Measurements from ENCODE around the gene SLC2A13.

SLC2A13 gene

DNA sequence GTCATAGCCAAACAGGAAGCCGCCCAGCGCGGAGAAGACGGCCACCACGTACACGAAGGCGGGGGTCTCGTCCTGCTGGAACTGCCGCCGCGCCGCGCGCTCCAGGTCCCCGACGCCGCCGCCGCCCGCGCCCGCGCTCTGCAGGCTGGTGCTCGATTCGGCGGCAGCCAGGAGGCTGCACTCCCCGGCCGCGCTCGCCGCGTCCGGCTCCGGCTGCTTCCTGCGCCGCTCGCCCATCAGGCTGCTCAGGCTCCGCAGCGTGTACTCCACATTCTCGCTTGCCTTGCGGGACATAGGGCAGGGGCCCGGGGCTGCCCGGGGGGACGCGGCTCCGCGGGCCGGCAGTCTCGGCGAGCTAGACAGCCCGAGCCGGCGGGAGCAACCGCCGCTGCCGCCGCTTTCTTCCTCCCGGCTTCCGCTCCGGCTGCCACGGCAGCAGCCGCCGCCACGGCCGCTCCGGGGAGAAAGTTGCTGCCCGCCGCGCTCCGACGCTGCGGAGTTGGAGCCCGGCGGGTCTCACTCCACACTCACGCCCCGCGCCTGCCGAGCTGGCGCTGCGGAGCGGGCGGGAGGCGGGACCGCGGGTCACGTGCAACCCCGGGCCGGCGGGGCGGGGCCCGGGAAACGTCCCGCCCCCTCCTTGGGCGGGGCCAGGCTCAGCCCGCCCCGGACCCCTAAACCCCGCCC is at the start of gene SLC2A13:
Gene SLC2A13 (minus strand): TSS at position 567 of the 687 bp plus-strand sequence. CDS start 273 bp downstream, at position 294.
- H3K27ac ChIP-seq, result no peak within 1 kb of the TSS

DNA sequence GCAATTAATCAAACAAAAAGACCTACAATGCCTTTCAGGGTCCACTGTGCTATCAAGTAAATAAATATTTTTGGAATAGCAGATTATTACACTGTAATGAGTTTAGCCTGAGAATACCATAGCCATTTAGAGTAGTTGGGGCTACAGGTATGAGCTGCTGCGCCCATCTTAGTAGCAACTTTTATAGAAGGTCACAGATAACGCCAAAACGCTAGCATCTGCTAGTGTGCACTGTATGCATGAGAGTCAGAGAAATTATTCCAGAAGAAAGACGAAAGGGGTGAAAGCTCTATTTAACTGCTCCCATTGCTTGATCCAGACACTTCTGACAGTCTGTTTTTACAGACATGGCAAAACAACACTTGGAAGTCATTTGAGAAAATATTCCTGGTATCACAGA is 48.5 kb upstream of the SLC2A13 start:
- H3K4me3 ChIP-seq, result no peak overlapping the region
- no peak overlapping the region for H3K9ac ChIP-seq (ENCODE audit: insufficient read length)
- no peak for TF ChIP-seq FOXP2 (optimal IDR thresholded peaks at IDR 0.05; ENCODE audit: control extremely low read depth, extremely low read length, insufficient read depth)
- no peak for TF ChIP-seq POLR2AphosphoS5 (IDR thresholded peaks at IDR 0.05; ENCODE audit: borderline replicate concordance, low read depth, low read length)
- no peak for TF ChIP-seq EZH2 (IDR thresholded peaks at IDR 0.05)
- H3K36me3 ChIP-seq (ENCODE audit: insufficient read depth, low read length), result no peaks in the 10 kb centered on the region
- no peak for DNase-seq (ENCODE audit: low read depth, low spot score)
- no peak overlapping the region for H3K27ac ChIP-seq
- H3K9me3 ChIP-seq (ENCODE audit: low read depth, low read length), result no peaks in the 10 kb centered on the region

More for the DNA sequence above, at the start of gene SLC2A13:
- Histone ChIP-seq H3K4me3 (peak within 1 kb of the TSS; percentile 87), H3K36me3 (ENCODE audit: insufficient read depth, low read length) (no peaks in the 10 kb centered on the region), H3K9me3 (ENCODE audit: low read depth, low read length) (no peaks in the 10 kb centered on the region), H3K9ac (ENCODE audit: insufficient read length) (peak within 1 kb of the TSS; percentile 70)
- TF ChIP-seq POLR2AphosphoS5 (IDR thresholded peaks at IDR 0.05; ENCODE audit: borderline replicate concordance, low read depth, low read length), result peak; percentile 70; the same call in 1 of the 2 replicates
- TF ChIP-seq FOXP2 (optimal IDR thresholded peaks at IDR 0.05; ENCODE audit: control extremely low read depth, extremely low read length, insufficient read depth), result no peak
- DNase-seq (ENCODE audit: low read depth, low spot score), result no peak

DNA sequence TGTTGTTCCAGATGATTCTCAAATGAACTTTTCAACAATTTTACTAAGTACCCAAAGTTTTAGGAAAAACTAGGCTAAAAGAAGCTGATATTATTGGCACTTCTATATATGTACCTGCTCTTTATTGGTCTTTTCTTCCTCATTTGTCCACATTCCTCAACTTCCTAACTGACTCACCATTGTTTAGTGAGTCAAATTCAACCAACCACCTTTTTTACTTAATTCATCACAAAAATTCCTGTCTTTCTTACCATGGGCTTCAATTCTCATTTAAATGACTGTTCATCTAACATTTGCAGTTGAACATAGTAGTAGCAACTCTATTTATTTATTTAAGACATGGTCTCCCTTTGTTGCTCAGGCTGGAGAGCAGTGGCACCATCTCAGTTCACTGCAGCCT is 47.6 kb upstream of the SLC2A13 start:
- no peak for DNase-seq (ENCODE audit: low read depth, low spot score)

DNA sequence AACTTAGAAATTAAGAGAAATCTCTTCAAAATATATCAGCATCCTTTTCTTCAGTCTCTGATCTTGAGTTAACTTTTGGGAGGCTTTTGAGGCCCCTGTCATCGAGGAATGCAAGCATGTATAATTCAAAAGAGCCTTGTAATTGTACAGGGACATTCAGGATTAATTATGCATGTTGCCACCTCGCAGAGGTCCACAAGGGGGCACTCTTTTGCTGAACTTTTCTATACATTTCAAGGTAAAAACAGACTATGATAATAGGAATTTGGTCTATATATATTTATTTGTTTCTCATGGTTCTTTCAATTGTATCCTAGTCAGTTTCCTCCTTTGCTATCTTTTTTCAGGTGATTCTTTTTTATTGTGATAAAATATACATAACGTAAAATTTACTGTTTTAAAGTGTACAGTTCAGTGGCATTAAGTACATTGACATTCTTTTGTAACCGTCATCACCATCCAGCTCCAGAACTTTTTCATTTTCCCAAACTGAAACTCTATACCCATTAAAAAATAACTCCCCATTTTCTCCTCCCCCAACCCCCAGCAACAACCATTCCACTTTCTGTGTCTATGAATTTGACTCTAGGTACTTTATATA is 47.0 kb upstream of the SLC2A13 start:
- peak; percentile 66 for DNase-seq (ENCODE audit: low read depth, low spot score)
- no peak for TF ChIP-seq FOXP2 (optimal IDR thresholded peaks at IDR 0.05; ENCODE audit: control extremely low read depth, extremely low read length, insufficient read depth)
- no peak for TF ChIP-seq POLR2AphosphoS5 (IDR thresholded peaks at IDR 0.05; ENCODE audit: borderline replicate concordance, low read depth, low read length)
- no peak for TF ChIP-seq EZH2 (IDR thresholded peaks at IDR 0.05)

More for the DNA sequence above, 47.6 kb upstream of the SLC2A13 start:
- H3K4me3 ChIP-seq, result no peak overlapping the region
- H3K27ac ChIP-seq, result no peak overlapping the region
- no peaks in the 10 kb centered on the region for H3K9me3 ChIP-seq (ENCODE audit: low read depth, low read length)
- no peaks in the 10 kb centered on the region for H3K36me3 ChIP-seq (ENCODE audit: insufficient read depth, low read length)
- TF ChIP-seq EZH2 (IDR thresholded peaks at IDR 0.05) (no peak), FOXP2 (optimal IDR thresholded peaks at IDR 0.05; ENCODE audit: control extremely low read depth, extremely low read length, insufficient read depth) (no peak), POLR2AphosphoS5 (IDR thresholded peaks at IDR 0.05; ENCODE audit: borderline replicate concordance, low read depth, low read length) (no peak)
- no peak overlapping the region for H3K9ac ChIP-seq (ENCODE audit: insufficient read length)

DNA sequence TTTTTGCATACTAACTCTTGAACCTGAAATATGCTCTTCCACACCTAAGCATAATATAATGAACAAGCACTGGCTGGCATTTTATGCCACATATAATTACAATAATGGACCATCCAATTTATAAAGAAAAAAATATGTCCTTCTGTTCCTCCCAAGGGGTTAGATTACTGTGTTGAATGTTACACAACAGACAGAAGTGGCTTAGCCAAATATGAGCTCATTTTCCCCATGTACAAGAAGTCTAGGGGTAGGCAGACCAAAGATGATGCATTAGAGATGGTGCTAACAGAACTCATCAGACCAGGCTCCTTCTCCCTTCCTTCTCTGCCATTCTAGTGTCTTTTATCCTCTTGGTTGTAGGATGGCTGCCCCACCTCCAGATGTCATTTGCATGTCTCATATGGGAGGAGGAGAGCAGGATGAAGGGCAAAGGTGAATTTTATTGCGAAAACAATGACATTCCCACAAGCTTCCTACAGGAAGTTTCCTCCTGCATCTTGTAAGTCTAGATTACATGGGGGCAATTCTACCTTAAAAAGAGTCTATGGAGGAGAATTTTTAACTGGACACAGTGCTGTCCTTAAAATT is 43.9 kb upstream of the SLC2A13 start:
- DNase-seq (ENCODE audit: low read depth, low spot score), result no peak
- Histone ChIP-seq H3K9me3 (ENCODE audit: low read depth, low read length) (no peaks in the 10 kb centered on the region), H3K9ac (ENCODE audit: insufficient read length) (no peak overlapping the region), H3K4me3 (no peak overlapping the region), H3K36me3 (ENCODE audit: insufficient read depth, low read length) (no peaks in the 10 kb centered on the region), H3K27ac (no peak overlapping the region)
- TF ChIP-seq POLR2AphosphoS5 (IDR thresholded peaks at IDR 0.05; ENCODE audit: borderline replicate concordance, low read depth, low read length) (no peak), FOXP2 (optimal IDR thresholded peaks at IDR 0.05; ENCODE audit: control extremely low read depth, extremely low read length, insufficient read depth) (no peak), EZH2 (IDR thresholded peaks at IDR 0.05) (no peak)

More for the DNA sequence above, 47.0 kb upstream of the SLC2A13 start:
- no peak overlapping the region for H3K27ac ChIP-seq
- H3K36me3 ChIP-seq (ENCODE audit: insufficient read depth, low read length), result no peaks in the 10 kb centered on the region
- H3K9me3 ChIP-seq (ENCODE audit: low read depth, low read length), result no peaks in the 10 kb centered on the region
- H3K9ac ChIP-seq (ENCODE audit: insufficient read length), result no peak overlapping the region
- no peak overlapping the region for H3K4me3 ChIP-seq

DNA sequence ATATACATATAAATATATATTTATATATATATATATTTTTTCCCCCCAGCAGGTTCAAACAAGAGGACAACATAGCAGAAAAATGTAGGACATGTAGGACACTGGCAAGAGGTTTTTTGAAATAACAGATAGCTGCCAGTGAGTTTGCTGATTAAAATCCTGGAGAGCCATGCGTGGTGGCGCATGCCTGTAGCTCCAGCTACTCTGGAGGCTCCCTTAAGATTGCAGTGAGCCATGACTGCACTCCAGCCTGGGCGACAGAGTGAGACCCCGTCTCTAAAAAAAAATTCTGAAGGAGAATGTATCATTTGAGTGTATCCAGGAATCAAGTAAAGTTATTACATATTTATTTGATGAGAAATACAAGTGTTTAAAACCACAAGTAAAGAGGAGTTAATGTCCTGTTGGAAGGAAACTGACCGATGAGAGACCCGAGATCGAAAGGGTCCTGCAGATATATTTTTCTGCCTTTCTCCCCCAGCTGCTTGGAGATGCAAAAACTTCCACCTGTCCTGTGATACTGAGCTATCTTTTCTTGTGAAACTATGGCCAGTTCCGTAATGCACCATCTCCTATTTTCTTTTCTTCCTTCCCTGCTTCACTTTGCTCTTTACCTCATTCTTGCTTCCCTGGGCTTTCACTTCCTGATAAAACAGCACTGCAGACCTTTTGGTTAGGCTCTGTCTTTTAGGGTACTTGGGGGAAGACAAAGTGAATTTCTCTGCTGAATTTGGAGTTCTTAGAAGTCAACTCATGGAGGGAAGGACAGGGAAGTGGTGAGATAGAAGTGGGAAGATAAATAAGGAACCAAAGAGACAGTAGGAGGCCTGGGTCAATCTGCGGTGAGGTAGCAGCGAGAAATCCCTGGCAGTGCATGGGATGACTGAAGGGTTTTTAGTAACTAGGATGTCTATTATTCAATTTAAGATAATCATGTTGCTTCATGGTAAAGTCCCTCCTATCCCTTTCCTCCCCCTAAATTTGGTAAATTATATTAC is 41.2 kb upstream of the SLC2A13 start:
- Histone ChIP-seq H3K9me3 (ENCODE audit: low read depth, low read length) (no peaks in the 10 kb centered on the region), H3K9ac (ENCODE audit: insufficient read length) (no peak overlapping the region), H3K36me3 (ENCODE audit: insufficient read depth, low read length) (no peaks in the 10 kb centered on the region), H3K27ac (no peak overlapping the region), H3K4me3 (no peak overlapping the region)
- TF ChIP-seq FOXP2 (optimal IDR thresholded peaks at IDR 0.05; ENCODE audit: control extremely low read depth, extremely low read length, insufficient read depth) (no peak), POLR2AphosphoS5 (IDR thresholded peaks at IDR 0.05; ENCODE audit: borderline replicate concordance, low read depth, low read length) (no peak), EZH2 (IDR thresholded peaks at IDR 0.05) (no peak)
- DNase-seq (ENCODE audit: low read depth, low spot score), result no peak

DNA sequence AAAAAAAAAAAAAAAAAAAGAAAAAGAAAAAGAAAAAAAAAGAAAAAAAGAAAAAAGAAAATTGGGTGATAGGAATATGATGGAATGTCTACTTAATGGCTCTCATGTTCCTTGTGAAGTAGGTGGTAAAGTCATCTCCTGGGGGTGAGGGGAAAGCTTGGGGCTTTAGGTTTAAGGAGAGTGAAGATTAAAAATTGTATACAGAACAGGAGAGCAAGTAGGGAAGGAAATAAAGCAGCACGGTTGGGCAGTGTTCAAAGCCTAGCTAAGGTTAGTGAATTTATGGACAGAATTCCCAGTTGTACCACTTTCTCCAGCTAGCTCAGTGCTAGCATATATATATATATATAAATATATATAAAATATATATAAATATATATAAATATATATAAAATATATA is 40.0 kb upstream of the SLC2A13 start:
- no peak for TF ChIP-seq EZH2 (IDR thresholded peaks at IDR 0.05)
- no peak for TF ChIP-seq FOXP2 (optimal IDR thresholded peaks at IDR 0.05; ENCODE audit: control extremely low read depth, extremely low read length, insufficient read depth)
- TF ChIP-seq POLR2AphosphoS5 (IDR thresholded peaks at IDR 0.05; ENCODE audit: borderline replicate concordance, low read depth, low read length), result no peak
- Histone ChIP-seq H3K27ac (no peak overlapping the region), H3K9me3 (ENCODE audit: low read depth, low read length) (no peaks in the 10 kb centered on the region), H3K36me3 (ENCODE audit: insufficient read depth, low read length) (no peaks in the 10 kb centered on the region), H3K9ac (ENCODE audit: insufficient read length) (no peak overlapping the region), H3K4me3 (no peak overlapping the region)
- DNase-seq (ENCODE audit: low read depth, low spot score), result no peak

Data from SK-N-MC (cell line).